SK-N-SH (cell line): ENCODE data around the gene SIAH3. TPM values are rescaled to one million over a fixed set of nuclear protein-coding genes. Genes with fewer than 3 reads are reported as not detected.

Experiments used
- CTCF ChIA-PET: fragments of 300-600, 350-600 bp; formaldehyde crosslinking; extraction: SDS; loops from one replicate; lab custom pipeline; 2021; lab: Yijun Ruan, JAX
- POLR2A ChIA-PET: fragments of 350-600 bp; sonication (Branson Sonifier 250); formaldehyde crosslinking; extraction: SDS; loops from one replicate; lab custom pipeline; 2020; ENCODE audit warnings: antibody characterized with exemption, inconsistent platforms; lab: Yijun Ruan, JAX
- DNase-seq: peaks from one replicate; pipeline ENCODE4 v3.0.0; 2012
- H2AFZ ChIP-seq: fragments of 200-600 bp; sonication (generic); 2 replicates; pipeline ENCODE4 v1.8.1; 2016; ENCODE audit warnings: antibody characterized with exemption, mild to moderate bottlenecking, low read depth
- H3F3A ChIP-seq: fragments of 200-600 bp; sonication (generic); replicated peaks from 2 replicates; pipeline ENCODE3; 2016; ENCODE audit warnings: antibody characterized with exemption, mild to moderate bottlenecking; ENCODE audit not compliant: insufficient read depth
- H3K27ac ChIP-seq, 2 experiments: fragments of 200-500 bp in 1 of 2; fragments of 200-600 bp in 1 of 2; sonication (Bioruptor generic) in 1 of 2; sonication (generic), shearing (Covaris generic) in 1 of 2; 2 replicates each; pipeline versions ENCODE4 v1.5.1 to v1.6.1; 2014 to 2016; ENCODE audit warnings: low read depth in 2 of 2, inconsistent platforms in 1 of 2, low read length in 1 of 2, mild to moderate bottlenecking in 1 of 2, mixed read lengths in 1 of 2
- H3K27me3 ChIP-seq: fragments of 200-600 bp; sonication (generic), shearing (Covaris generic); 2 replicates; pipeline ENCODE4 v1.6.1; 2016; ENCODE audit warnings: mixed run types; ENCODE audit not compliant: insufficient read depth
- H3K36me3 ChIP-seq, 2 experiments: fragments of 200-500 bp in 1 of 2; fragments of 200-600 bp in 1 of 2; sonication (Bioruptor generic) in 1 of 2; sonication (generic) in 1 of 2; replicated peaks in 1 of 2; 2 replicates each; pipeline versions ENCODE3 to v1.5.1; 2014 to 2016; ENCODE audit warnings: low read length in 1 of 2, mild to moderate bottlenecking in 1 of 2; ENCODE audit not compliant: insufficient read depth in 2 of 2, control insufficient read depth in 1 of 2
- H3K4me1 ChIP-seq, 2 experiments: fragments of 200-500 bp in 1 of 2; fragments of 200-600 bp in 1 of 2; sonication (Bioruptor generic) in 1 of 2; sonication (generic), shearing (Covaris generic) in 1 of 2; 2 replicates each; pipeline versions ENCODE4 v1.5.1 to v1.6.1; 2014 to 2016; ENCODE audit warnings: low read depth in 1 of 2, low read length in 1 of 2, mixed run types in 1 of 2; ENCODE audit not compliant: insufficient read depth in 2 of 2, control insufficient read depth in 1 of 2
- H3K4me2 ChIP-seq: fragments of 200-600 bp; sonication (generic), shearing (Covaris generic); 2 replicates; pipeline ENCODE4 v1.6.1; 2017; ENCODE audit warnings: mixed run types
- H3K4me3 ChIP-seq, 2 experiments: fragments of 200-500 bp in 1 of 2; fragments of 200-600 bp in 1 of 2; sonication (Bioruptor generic) in 1 of 2; sonication (generic), shearing (Covaris generic) in 1 of 2; 2 replicates each; pipeline versions ENCODE4 v1.5.1 to v1.8.1; 2014 to 2016; ENCODE audit warnings: low read depth in 2 of 2, inconsistent platforms in 1 of 2, low read length in 1 of 2, mild to moderate bottlenecking in 1 of 2, mixed read lengths in 1 of 2, moderate library complexity in 1 of 2
- H3K79me2 ChIP-seq: fragments of 200-600 bp; sonication (generic); 2 replicates; pipeline ENCODE4 v1.8.1; 2017; ENCODE audit warnings: mild to moderate bottlenecking; ENCODE audit not compliant: insufficient read depth
- H3K9ac ChIP-seq: fragments of 200-600 bp; sonication (generic); 2 replicates; pipeline ENCODE4 v1.6.1; 2017; ENCODE audit warnings: mixed run types
- H3K9me2 ChIP-seq: fragments of 200-600 bp; sonication (generic); 2 replicates; pipeline ENCODE4 v1.6.1; 2017; ENCODE audit warnings: mixed run types
- H3K9me3 ChIP-seq: fragments of 200-600 bp; sonication (generic); 2 replicates; pipeline ENCODE4 v1.6.1; 2017; ENCODE audit warnings: mixed run types, mild to moderate bottlenecking, moderate library complexity
- H4K20me1 ChIP-seq: fragments of 200-600 bp; sonication (generic); 2 replicates; pipeline ENCODE4 v1.6.1; 2017; ENCODE audit warnings: mild to moderate bottlenecking, mixed run types; ENCODE audit not compliant: insufficient read depth
- CHD2 ChIP-seq: fragments of 150-350 bp; IDR thresholded peaks from 2 replicates; pipeline ENCODE4 v1.6.1; 2018; ENCODE audit warnings: low read length; ENCODE audit not compliant: partially characterized antibody
- EP300 ChIP-seq, 2 experiments: IDR thresholded peaks; 2 replicates each; pipeline versions ENCODE4 v1.4.0 to v1.6.1; 2012; ENCODE audit warnings: borderline replicate concordance in 1 of 2, low read depth in 1 of 2, low read length in 1 of 2
- EZH2phosphoT487 ChIP-seq: fragments of 200-600 bp; sonication (generic); IDR thresholded peaks from 2 replicates; pipeline ENCODE4 v1.6.1; 2017; ENCODE audit warnings: low read depth, mixed run types, mild to moderate bottlenecking, antibody characterized with exemption, moderate library complexity, borderline replicate concordance
- FOXJ3 ChIP-seq: sonication (generic); formaldehyde crosslinking; IDR thresholded peaks from 2 replicates; pipeline ENCODE4 v1.5.1; 2020; ENCODE audit warnings: mild to moderate bottlenecking, missing genetic modification reagents
- FOXM1 ChIP-seq: IDR thresholded peaks from 2 replicates; pipeline ENCODE4 v1.4.0; 2012; ENCODE audit warnings: low read depth, mild to moderate bottlenecking
- GABPA ChIP-seq: IDR thresholded peaks from 2 replicates; pipeline ENCODE4 v1.4.0; 2012; ENCODE audit warnings: low read depth, mild to moderate bottlenecking
- GATA2 ChIP-seq: sonication (generic); formaldehyde crosslinking; IDR thresholded peaks from 2 replicates; pipeline ENCODE4 v1.5.0; 2020; ENCODE audit warnings: mild to moderate bottlenecking, missing genetic modification reagents
- NFIC ChIP-seq: IDR thresholded peaks from 2 replicates; pipeline ENCODE4 v1.4.0; 2012; ENCODE audit warnings: borderline replicate concordance
- RCOR1 ChIP-seq: fragments of 150-350 bp; IDR thresholded peaks from 2 replicates; pipeline ENCODE4 v1.6.1; 2017; ENCODE audit warnings: antibody characterized with exemption, low read length
- RXRA ChIP-seq: IDR thresholded peaks from 2 replicates; pipeline ENCODE4 v1.4.0; 2012; ENCODE audit warnings: low read depth, mild to moderate bottlenecking, borderline replicate concordance
- SIN3A ChIP-seq: IDR thresholded peaks from 2 replicates; pipeline ENCODE4 v1.6.1; 2012; ENCODE audit warnings: low read depth, mild to moderate bottlenecking, low read length, moderate library complexity, borderline replicate concordance
- SMC3 ChIP-seq: IDR thresholded peaks from 2 replicates; pipeline ENCODE4 v1.6.1; 2012; ENCODE audit warnings: low read depth, low read length, improper control_type of control experiment
- TCF12 ChIP-seq: IDR thresholded peaks from 2 replicates; pipeline ENCODE4 v1.4.0; 2012
- YY1 ChIP-seq: IDR thresholded peaks from 2 replicates; pipeline ENCODE4 v1.4.0; 2012; ENCODE audit warnings: low read depth, mild to moderate bottlenecking
- WGBS: methylation state at CpG from one replicate; pipeline ENCODE4 v1.1.6; 2017; ENCODE audit warnings: low lambda C conversion rate; 5-methylcytosine and 5-hydroxymethylcytosine counted together
- polyA plus RNA-seq, 3 experiments: library from polyadenylated mRNA; depleted of rRNA; stranded (reverse); fragments of >200 nt; gene quantifications; 2 replicates each; pipeline ENCODE4 v1.2.3, GENCODE V29; 2012
- TF ChIP-seq, protein P1 (sequence below): IDR thresholded peaks from 2 replicates; pipeline ENCODE4 v1.4.0; 2012; ENCODE audit warnings: low read depth, borderline replicate concordance
- TF ChIP-seq, protein P2 (sequence below): fragments of 150-350 bp; IDR thresholded peaks from 2 replicates; pipeline ENCODE4 v1.6.1; 2016; ENCODE audit warnings: mild to moderate bottlenecking, low read depth, low read length
- TF ChIP-seq, protein P3 (sequence below): IDR thresholded peaks from 2 replicates; pipeline ENCODE4 v1.4.0; 2012; ENCODE audit warnings: low read depth
- TF ChIP-seq, protein P4 (sequence below): IDR thresholded peaks from 2 replicates; pipeline ENCODE4; 2012
- TF ChIP-seq, protein P5 (sequence below): fragments of 200-600 bp; sonication (generic); IDR thresholded peaks from 2 replicates; pipeline ENCODE4 v1.6.1; 2017; ENCODE audit warnings: antibody characterized with exemption, mild to moderate bottlenecking, moderate library complexity
- TF ChIP-seq, protein P6 (sequence below): IDR thresholded peaks from 2 replicates; pipeline ENCODE4 v1.4.0; 2012; ENCODE audit warnings: low read depth, borderline replicate concordance

The SIAH3 gene
- polyA plus RNA-seq, 1 of the 3 experiments (the other 2 are of a cell fraction): 0.08 TPM

DNA sequence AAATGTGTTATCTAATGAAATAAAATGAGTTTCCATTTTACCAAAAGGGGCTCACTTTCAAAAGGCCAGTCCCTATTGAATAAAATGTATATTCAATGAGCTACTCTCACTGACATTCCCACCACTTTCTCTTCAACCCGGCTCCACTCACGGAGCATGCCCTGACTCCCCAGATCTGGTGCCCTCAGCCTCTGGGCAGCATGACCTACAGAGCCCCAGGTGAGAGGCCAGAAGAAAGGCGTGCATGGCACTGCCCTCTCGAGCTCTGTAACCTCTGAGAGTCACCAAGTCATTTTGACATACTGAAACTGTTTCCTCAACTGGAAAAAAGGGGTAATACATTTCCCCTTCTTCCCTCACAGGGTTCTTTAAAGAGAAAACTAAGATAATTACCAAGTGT is 25.2 kb upstream of the SIAH3 start:
- Histone ChIP-seq H3F3A (no peaks in the 10 kb centered on the region), H2AFZ (no peak overlapping the region), H3K4me2 (no peak overlapping the region), H3K4me1 (peaks cover 0 to 12% of the 10 kb centered on the region in 2 experiments; a peak in 3 of 4 replicates), H3K4me3 (no peak overlapping the region), H3K27ac (no peak overlapping the region), H3K27me3 (no peaks in the 10 kb centered on the region), H3K36me3 (no peaks in the 10 kb centered on the region), H4K20me1 (no peaks in the 10 kb centered on the region), H3K9me3 (no peaks in the 10 kb centered on the region), H3K79me2 (no peaks in the 10 kb centered on the region), H3K9me2 (no peaks in the 10 kb centered on the region), H3K9ac (no peak overlapping the region)
- ChIA-PET POLR2A (no interaction called here), CTCF (no interaction called here)
- WGBS: 76% methylated on average over 4 of the region's 4 CpGs
- TF ChIP-seq, protein P1, sequence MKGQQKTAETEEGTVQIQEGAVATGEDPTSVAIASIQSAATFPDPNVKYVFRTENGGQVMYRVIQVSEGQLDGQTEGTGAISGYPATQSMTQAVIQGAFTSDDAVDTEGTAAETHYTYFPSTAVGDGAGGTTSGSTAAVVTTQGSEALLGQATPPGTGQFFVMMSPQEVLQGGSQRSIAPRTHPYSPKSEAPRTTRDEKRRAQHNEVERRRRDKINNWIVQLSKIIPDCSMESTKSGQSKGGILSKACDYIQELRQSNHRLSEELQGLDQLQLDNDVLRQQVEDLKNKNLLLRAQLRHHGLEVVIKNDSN: no peak
- no peak for TF ChIP-seq SMC3
- no peak for TF ChIP-seq GABPA
- TF ChIP-seq NFIC: no peak
- no peak for TF ChIP-seq EZH2phosphoT487
- no peak for TF ChIP-seq RCOR1
- TF ChIP-seq, protein P2, sequence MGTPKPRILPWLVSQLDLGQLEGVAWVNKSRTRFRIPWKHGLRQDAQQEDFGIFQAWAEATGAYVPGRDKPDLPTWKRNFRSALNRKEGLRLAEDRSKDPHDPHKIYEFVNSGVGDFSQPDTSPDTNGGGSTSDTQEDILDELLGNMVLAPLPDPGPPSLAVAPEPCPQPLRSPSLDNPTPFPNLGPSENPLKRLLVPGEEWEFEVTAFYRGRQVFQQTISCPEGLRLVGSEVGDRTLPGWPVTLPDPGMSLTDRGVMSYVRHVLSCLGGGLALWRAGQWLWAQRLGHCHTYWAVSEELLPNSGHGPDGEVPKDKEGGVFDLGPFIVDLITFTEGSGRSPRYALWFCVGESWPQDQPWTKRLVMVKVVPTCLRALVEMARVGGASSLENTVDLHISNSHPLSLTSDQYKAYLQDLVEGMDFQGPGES: no peak
- TF ChIP-seq FOXM1: no peak
- TF ChIP-seq FOXJ3 (CRISPR knock-in tag): no peak
- no peak for TF ChIP-seq CHD2
- no peak for TF ChIP-seq EP300 (IDR thresholded peaks at IDR 0.05; ENCODE audit: borderline replicate concordance in 1 of 2, low read depth in 1 of 2, low read length in 1 of 2)
- TF ChIP-seq, protein P3, sequence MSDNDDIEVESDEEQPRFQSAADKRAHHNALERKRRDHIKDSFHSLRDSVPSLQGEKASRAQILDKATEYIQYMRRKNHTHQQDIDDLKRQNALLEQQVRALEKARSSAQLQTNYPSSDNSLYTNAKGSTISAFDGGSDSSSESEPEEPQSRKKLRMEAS: no peak
- TF ChIP-seq TCF12: no peak
- TF ChIP-seq YY1: no peak
- TF ChIP-seq, protein P4, sequence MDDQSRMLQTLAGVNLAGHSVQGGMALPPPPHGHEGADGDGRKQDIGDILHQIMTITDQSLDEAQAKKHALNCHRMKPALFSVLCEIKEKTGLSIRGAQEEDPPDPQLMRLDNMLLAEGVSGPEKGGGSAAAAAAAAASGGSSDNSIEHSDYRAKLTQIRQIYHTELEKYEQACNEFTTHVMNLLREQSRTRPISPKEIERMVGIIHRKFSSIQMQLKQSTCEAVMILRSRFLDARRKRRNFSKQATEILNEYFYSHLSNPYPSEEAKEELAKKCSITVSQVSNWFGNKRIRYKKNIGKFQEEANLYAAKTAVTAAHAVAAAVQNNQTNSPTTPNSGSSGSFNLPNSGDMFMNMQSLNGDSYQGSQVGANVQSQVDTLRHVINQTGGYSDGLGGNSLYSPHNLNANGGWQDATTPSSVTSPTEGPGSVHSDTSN: no peak
- TF ChIP-seq GATA2: no peak
- no peak for DNase-seq

DNA sequence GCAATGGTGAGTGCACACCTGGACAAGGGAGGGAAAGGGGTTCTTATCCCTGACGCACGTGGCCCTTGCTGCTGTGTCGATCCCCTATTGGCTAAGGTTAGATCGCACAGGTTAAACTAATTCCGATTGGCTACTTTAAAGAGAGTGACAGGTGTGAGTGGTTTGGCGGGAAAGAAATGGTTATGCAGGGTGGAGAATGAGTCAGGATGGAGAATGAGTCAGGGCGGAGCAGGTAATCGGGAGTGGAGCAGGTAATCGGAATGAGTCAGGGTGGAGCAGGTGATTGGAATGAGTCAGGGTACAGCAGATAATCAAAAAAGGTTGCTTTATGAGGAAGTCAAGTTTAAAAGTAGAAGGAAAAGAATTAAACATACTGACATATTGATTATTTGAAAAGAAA is 24.4 kb upstream of the SIAH3 start:
- Histone ChIP-seq H3K4me3 (no peak overlapping the region), H2AFZ (no peak overlapping the region), H3K4me2 (no peak overlapping the region), H3F3A (no peaks in the 10 kb centered on the region), H3K27ac (no peak overlapping the region), H4K20me1 (no peaks in the 10 kb centered on the region), H3K9me3 (no peaks in the 10 kb centered on the region), H3K9me2 (no peaks in the 10 kb centered on the region), H3K9ac (no peak overlapping the region), H3K36me3 (no peaks in the 10 kb centered on the region), H3K79me2 (no peaks in the 10 kb centered on the region), H3K27me3 (no peaks in the 10 kb centered on the region), H3K4me1 (peaks cover 0 to 16% of the 10 kb centered on the region in 2 experiments; a peak in 3 of 4 replicates)
- ChIA-PET POLR2A (no interaction called here), CTCF (no interaction called here)
- no peak for DNase-seq
- 88% methylated on average over 9 of the region's 9 CpGs for WGBS
- TF ChIP-seq, protein P5, sequence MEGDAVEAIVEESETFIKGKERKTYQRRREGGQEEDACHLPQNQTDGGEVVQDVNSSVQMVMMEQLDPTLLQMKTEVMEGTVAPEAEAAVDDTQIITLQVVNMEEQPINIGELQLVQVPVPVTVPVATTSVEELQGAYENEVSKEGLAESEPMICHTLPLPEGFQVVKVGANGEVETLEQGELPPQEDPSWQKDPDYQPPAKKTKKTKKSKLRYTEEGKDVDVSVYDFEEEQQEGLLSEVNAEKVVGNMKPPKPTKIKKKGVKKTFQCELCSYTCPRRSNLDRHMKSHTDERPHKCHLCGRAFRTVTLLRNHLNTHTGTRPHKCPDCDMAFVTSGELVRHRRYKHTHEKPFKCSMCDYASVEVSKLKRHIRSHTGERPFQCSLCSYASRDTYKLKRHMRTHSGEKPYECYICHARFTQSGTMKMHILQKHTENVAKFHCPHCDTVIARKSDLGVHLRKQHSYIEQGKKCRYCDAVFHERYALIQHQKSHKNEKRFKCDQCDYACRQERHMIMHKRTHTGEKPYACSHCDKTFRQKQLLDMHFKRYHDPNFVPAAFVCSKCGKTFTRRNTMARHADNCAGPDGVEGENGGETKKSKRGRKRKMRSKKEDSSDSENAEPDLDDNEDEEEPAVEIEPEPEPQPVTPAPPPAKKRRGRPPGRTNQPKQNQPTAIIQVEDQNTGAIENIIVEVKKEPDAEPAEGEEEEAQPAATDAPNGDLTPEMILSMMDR: no peak
- no peak for TF ChIP-seq FOXM1
- TF ChIP-seq NFIC: no peak
- TF ChIP-seq, protein P6, sequence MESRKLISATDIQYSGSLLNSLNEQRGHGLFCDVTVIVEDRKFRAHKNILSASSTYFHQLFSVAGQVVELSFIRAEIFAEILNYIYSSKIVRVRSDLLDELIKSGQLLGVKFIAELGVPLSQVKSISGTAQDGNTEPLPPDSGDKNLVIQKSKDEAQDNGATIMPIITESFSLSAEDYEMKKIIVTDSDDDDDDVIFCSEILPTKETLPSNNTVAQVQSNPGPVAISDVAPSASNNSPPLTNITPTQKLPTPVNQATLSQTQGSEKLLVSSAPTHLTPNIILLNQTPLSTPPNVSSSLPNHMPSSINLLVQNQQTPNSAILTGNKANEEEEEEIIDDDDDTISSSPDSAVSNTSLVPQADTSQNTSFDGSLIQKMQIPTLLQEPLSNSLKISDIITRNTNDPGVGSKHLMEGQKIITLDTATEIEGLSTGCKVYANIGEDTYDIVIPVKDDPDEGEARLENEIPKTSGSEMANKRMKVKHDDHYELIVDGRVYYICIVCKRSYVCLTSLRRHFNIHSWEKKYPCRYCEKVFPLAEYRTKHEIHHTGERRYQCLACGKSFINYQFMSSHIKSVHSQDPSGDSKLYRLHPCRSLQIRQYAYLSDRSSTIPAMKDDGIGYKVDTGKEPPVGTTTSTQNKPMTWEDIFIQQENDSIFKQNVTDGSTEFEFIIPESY: no peak
- no peak for TF ChIP-seq SIN3A
- no peak for TF ChIP-seq RXRA
- TF ChIP-seq GABPA: no peak
- no peak for TF ChIP-seq FOXJ3 (CRISPR knock-in tag)
- TF ChIP-seq CHD2: no peak
- TF ChIP-seq EZH2phosphoT487: no peak
- TF ChIP-seq TCF12: no peak
